ENCODE data around the gene RNF212B. TPM values are rescaled to one million over a fixed set of nuclear protein-coding genes. Genes with fewer than 3 reads are reported as not detected.

RNF212B gene
- total and polyA plus RNA-seq, 2 donors (not counting 1 experiment from before 2014, with no cell fraction given): not detected

DNA sequence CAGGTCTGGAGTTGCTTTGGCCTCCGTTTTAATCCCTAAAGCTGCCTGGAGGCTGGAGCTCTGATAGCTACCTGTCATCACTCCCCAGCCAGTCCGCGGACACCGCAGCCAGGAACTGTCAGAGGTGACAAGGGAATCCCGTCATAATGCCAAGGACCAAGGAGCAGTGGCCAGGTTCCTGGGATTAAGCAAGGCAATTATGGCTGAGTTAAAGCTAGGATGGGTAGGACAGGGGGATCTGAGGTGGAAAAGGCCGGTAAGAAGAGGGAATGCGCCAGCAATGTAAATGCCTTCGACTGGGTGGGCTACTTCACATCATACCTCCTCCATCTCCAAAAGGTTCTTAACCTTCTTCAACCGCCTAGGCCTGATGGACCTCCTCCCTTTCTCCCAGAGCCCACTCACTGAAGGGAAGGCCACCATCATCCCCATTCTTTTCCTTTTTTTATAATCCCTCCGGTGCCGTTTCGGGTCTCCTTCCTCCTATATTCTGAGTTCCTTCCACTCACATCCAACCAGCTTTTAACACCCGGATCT lies 63.0 kb downstream of the RNF212B start:
- H3K4me2 ChIP-seq (ENCODE audit: extremely low read depth, insufficient read depth, low read length): peak overlapping the region; percentile 86
- H3K9me3 ChIP-seq (ENCODE audit: control insufficient read depth, insufficient read depth, low read depth, low read length): no peaks in the 10 kb centered on the region
- no peaks in the 10 kb centered on the region for H4K20me1 ChIP-seq (ENCODE audit: control insufficient read depth, extremely low read depth, insufficient read depth, low read length)
- DNase-seq (ENCODE audit: low read depth in 2 of 2): peak in 1 of 2 donors; percentile 20
- peak overlapping the region; percentile 95 for H3K9ac ChIP-seq (ENCODE audit: insufficient read depth, low read length)
- peak overlapping the region; percentile 85 for H3K27ac ChIP-seq (ENCODE audit: insufficient read depth, low read length)
- H3K79me2 ChIP-seq (ENCODE audit: control insufficient read depth, insufficient read depth, low read length): peaks cover 2% of the 10 kb centered on the region
- H2AFZ ChIP-seq (ENCODE audit: low read length): peak overlapping the region; percentile 77
- no peaks in the 10 kb centered on the region for H3K27me3 ChIP-seq (ENCODE audit: control insufficient read depth, insufficient read depth, low read length)
- H3K4me3 ChIP-seq (replicated peaks in 1 of 4; ENCODE audit: control extremely low read depth in 1 of 4, insufficient read depth in 1 of 4, low read depth in 3 of 4, low read length in 4 of 4): peak overlapping the region; percentile 77 to 87 (median 84)
- peaks cover 12% of the 10 kb centered on the region for H3K4me1 ChIP-seq (ENCODE audit: control insufficient read depth, extremely low read depth, insufficient read depth, low read length)
- peaks cover 3% of the 10 kb centered on the region for H3K36me3 ChIP-seq (ENCODE audit: control insufficient read depth, insufficient read depth, low read length)
- TF ChIP-seq EZH2 (IDR thresholded peaks at IDR 0.05; ENCODE audit: low read length, missing control alignments): no peak
- TF ChIP-seq, protein P1, sequence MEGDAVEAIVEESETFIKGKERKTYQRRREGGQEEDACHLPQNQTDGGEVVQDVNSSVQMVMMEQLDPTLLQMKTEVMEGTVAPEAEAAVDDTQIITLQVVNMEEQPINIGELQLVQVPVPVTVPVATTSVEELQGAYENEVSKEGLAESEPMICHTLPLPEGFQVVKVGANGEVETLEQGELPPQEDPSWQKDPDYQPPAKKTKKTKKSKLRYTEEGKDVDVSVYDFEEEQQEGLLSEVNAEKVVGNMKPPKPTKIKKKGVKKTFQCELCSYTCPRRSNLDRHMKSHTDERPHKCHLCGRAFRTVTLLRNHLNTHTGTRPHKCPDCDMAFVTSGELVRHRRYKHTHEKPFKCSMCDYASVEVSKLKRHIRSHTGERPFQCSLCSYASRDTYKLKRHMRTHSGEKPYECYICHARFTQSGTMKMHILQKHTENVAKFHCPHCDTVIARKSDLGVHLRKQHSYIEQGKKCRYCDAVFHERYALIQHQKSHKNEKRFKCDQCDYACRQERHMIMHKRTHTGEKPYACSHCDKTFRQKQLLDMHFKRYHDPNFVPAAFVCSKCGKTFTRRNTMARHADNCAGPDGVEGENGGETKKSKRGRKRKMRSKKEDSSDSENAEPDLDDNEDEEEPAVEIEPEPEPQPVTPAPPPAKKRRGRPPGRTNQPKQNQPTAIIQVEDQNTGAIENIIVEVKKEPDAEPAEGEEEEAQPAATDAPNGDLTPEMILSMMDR (conservative IDR thresholded peaks at IDR 0.05 in 1 of 2, IDR thresholded peaks at IDR 0.05 in 1 of 2; ENCODE audit: low read depth in 1 of 2, low read length in 2 of 2): no peak

DNA sequence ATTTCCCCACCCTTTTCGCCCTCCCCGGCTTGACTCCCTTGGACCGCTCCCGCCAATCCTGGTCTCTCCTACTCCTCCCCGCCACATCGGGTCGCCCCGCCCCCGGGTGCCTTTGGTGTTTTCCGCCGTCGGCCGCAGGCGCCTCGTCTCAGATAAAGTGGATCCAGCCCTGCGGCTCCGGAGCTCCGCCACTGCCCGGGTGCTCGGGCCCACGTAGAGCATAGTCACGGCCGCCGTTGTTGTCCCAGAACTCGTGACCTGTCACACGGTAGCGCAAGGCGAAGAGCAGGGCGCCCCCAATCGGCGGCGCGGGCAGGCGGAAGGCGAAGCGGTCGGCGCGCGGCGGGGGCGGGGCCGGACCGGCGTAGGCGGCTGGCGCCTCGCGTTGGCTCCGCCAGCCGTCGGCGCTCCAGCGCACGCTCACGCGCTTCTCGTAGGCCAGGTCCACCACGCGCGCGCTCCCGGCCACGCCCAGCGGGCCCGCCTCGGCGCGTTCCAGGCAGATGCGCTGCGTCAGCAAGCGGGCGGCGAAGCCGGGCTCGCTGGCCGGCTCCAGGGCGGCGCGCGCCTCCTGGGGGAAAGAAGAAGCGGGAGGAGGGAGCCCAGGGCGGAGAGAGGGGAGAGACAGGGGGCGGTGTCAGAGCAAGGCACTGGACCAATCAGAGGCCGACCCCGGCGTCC lies 63.7 kb downstream of the RNF212B start:
- H3K79me2 ChIP-seq (ENCODE audit: control insufficient read depth, insufficient read depth, low read length): peaks cover 2% of the 10 kb centered on the region
- H3K9me3 ChIP-seq (ENCODE audit: control insufficient read depth, insufficient read depth, low read depth, low read length): no peaks in the 10 kb centered on the region
- DNase-seq (ENCODE audit: low read depth in 2 of 2): peak; percentile 98
- H3K36me3 ChIP-seq (ENCODE audit: control insufficient read depth, insufficient read depth, low read length): peaks cover 3% of the 10 kb centered on the region
- no peaks in the 10 kb centered on the region for H3K27me3 ChIP-seq (ENCODE audit: control insufficient read depth, insufficient read depth, low read length)
- H3K27ac ChIP-seq (ENCODE audit: insufficient read depth, low read length): peak overlapping the region; percentile 85
- H3K4me3 ChIP-seq (replicated peaks in 1 of 4; ENCODE audit: control extremely low read depth in 1 of 4, insufficient read depth in 1 of 4, low read depth in 3 of 4, low read length in 4 of 4): peak overlapping the region; percentile 70 to 84 (median 80)
- no peaks in the 10 kb centered on the region for H4K20me1 ChIP-seq (ENCODE audit: control insufficient read depth, extremely low read depth, insufficient read depth, low read length)
- TF ChIP-seq, protein P1 (conservative IDR thresholded peaks at IDR 0.05 in 1 of 2, IDR thresholded peaks at IDR 0.05 in 1 of 2; ENCODE audit: low read depth in 1 of 2, low read length in 2 of 2): peak; percentile 54 to 62
- no peak for TF ChIP-seq EZH2 (IDR thresholded peaks at IDR 0.05; ENCODE audit: low read length, missing control alignments)
- H2AFZ ChIP-seq (ENCODE audit: low read length): peak overlapping the region; percentile 91
- H3K4me2 ChIP-seq (ENCODE audit: extremely low read depth, insufficient read depth, low read length): peak overlapping the region; percentile 93
- H3K9ac ChIP-seq (ENCODE audit: insufficient read depth, low read length): peak overlapping the region; percentile 95
- peaks cover 13% of the 10 kb centered on the region for H3K4me1 ChIP-seq (ENCODE audit: control insufficient read depth, extremely low read depth, insufficient read depth, low read length)

DNA sequence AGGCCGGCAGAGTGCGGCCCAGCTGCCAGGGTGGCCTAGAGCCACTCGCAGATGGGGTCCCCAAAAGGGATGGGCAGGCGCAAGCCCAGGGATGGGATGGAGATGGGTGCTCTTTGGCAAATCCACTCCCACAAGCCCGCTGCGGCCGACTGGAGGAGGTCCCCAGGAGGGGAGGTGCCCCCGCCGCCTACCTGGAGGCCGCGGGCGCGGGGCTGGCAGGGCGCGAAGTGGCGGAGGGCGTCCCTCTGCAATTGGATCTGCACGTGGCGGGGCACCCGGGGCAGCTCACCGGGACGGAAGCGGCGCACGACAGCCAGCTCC lies 64.2 kb downstream of the RNF212B start:
- Histone ChIP-seq H2AFZ (ENCODE audit: low read length) (peak overlapping the region; percentile 91), H4K20me1 (ENCODE audit: control insufficient read depth, extremely low read depth, insufficient read depth, low read length) (no peaks in the 10 kb centered on the region), H3K27ac (ENCODE audit: insufficient read depth, low read length) (peak overlapping the region; percentile 85), H3K4me3 (replicated peaks in 1 of 4; ENCODE audit: control extremely low read depth in 1 of 4, insufficient read depth in 1 of 4, low read depth in 3 of 4, low read length in 4 of 4) (peak overlapping the region; percentile 58 to 72 (median 67)), H3K27me3 (ENCODE audit: control insufficient read depth, insufficient read depth, low read length) (no peaks in the 10 kb centered on the region), H3K36me3 (ENCODE audit: control insufficient read depth, insufficient read depth, low read length) (peaks cover 2% of the 10 kb centered on the region), H3K4me1 (ENCODE audit: control insufficient read depth, extremely low read depth, insufficient read depth, low read length) (peaks cover 13% of the 10 kb centered on the region), H3K79me2 (ENCODE audit: control insufficient read depth, insufficient read depth, low read length) (peaks cover 4% of the 10 kb centered on the region), H3K4me2 (ENCODE audit: extremely low read depth, insufficient read depth, low read length) (peak overlapping the region; percentile 93), H3K9ac (ENCODE audit: insufficient read depth, low read length) (peak overlapping the region; percentile 84), H3K9me3 (ENCODE audit: control insufficient read depth, insufficient read depth, low read depth, low read length) (no peaks in the 10 kb centered on the region)
- no peak for DNase-seq (ENCODE audit: low read depth in 2 of 2)
- no peak for TF ChIP-seq EZH2 (IDR thresholded peaks at IDR 0.05; ENCODE audit: low read length, missing control alignments)
- TF ChIP-seq, protein P1 (conservative IDR thresholded peaks at IDR 0.05 in 1 of 2, IDR thresholded peaks at IDR 0.05 in 1 of 2; ENCODE audit: low read depth in 1 of 2, low read length in 2 of 2): no peak

Data from fibroblast of lung (primary cell).